Measurements from ENCODE around the gene EPHA3.

EPHA3 gene

GRCh38 chr3:89372456-89372855 lies 265.0 kb downstream of the EPHA3 start:
- DNase-seq, result no peak

DNA sequence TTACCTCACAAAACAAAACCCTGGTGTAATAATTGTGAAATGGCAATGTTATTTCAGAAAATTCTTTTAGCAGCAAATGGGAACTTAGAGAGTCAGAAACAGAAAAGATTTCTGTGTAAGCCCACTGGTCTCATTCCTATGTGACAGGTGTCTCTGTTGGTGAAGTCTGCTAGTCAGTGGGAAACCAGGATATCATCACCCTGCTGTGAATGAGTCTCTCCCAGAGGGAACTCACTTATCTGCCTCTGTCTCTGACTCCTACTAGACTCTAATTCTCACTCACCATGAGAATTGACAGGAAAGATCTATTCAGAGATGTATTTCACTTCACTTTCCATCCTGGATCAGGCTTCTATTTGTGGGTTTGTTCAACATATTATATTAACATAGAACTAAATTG lies 266.0 kb downstream of the EPHA3 start:
- DNase-seq, result no peak

- DNase-seq, result no peak
Observed at GRCh38 chr3:89375451-89375850, 268.0 kb downstream of the EPHA3 start.

GRCh38 chr3:89380016-89380415 lies 272.6 kb downstream of the EPHA3 start:
- DNase-seq, result no peak

DNA sequence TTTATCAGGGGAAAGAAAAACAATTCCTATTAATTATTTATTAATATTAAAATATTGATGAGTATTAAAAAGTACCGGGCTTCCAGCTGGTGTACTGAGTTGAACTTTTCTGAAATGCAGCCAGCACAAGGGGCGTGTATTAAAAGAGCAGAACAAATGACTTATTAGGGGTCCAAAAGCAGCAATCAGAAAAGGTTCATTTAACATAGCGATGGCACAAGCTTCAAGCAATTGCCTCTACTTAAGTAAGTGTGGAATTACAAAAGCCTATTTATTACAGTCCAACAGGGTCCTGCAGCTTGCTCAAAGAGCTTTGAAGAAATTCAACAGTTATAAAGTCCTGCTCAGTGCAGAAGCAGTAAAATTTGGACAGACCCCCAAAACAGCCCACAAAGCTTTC lies 285.6 kb downstream of the EPHA3 start:
- DNase-seq, result no peak

DNA sequence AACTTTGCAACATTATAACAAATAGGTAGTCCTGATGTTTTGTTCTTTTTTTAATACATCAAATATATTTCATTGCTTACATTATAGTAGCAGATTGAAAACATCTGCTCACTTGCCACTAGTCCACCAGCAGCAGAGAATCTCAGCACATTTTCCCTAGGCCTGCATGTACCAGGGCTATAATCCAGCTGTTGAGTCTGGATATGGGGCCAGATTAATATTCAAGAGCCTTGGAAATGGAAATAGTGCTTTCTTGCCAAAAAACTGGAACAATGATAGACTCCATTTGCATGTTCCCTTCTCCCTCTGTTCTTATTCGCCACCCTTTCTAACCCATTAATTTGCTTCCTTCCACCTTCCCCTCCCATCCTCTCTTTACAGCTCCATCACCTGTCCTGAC lies 288.0 kb downstream of the EPHA3 start:
- no peak for DNase-seq

DNA sequence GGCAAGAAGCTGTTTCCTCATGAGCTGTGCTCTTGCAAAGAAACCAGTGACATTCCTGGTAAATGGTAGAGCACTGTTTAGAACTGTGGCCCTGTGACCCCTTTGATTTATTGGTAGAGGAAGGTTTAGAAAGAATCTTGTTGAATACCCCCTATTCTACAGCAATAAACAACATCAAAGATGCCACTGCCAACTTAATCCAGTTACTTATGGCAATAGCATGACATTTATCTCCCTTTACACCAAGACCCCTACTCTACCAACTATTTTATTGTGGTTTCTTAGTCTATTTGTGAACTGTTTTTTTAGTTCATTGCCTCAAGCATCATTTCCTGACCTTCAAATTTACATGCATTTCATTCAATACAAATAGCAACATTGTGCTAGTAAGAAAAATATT lies 288.6 kb downstream of the EPHA3 start:
- DNase-seq, result no peak

DNA sequence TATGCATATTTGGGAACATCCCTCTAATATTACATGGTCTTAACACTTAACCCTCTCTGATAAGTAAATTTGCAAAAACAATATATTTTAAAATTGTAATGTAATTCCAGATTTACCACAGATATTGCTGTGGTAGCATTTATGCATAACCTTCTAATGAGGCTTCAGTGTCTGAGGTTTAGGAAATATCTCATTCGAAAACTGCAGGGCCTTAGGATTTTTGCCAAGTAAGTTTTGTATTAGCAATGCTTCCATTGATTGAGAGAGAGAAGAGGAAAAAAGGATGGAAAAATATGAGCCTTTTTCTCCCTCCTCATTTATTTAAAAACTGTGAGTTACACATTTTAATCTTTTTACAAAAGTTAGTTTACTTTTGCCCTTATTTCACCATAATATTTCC lies 294.6 kb downstream of the EPHA3 start:
- DNase-seq, result no peak

- DNase-seq, result no peak
Observed at GRCh38 chr3:89405176-89405575, 297.8 kb downstream of the EPHA3 start.

DNA sequence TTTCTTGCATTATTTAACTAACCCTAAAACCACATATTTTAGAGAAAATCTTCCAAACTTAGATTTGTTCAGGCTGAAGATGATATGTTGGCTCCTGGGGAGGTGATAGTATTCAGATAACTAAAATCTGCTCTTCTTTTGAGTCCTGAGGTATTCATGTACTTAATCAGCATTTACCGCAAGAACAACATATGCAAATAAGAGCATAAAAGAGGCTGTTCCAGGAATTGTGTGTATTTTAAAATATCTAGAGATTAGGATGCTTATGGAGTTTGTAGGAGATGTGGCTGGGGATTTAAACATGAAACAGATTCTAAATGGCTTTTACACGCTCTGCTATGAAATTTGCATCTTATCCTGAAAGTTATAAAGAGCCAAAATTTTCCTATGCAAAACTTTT lies 298.2 kb downstream of the EPHA3 start:
- no peak for DNase-seq

- DNase-seq, result no peak
Observed at GRCh38 chr3:89411201-89411600, 303.8 kb downstream of the EPHA3 start.

DNA sequence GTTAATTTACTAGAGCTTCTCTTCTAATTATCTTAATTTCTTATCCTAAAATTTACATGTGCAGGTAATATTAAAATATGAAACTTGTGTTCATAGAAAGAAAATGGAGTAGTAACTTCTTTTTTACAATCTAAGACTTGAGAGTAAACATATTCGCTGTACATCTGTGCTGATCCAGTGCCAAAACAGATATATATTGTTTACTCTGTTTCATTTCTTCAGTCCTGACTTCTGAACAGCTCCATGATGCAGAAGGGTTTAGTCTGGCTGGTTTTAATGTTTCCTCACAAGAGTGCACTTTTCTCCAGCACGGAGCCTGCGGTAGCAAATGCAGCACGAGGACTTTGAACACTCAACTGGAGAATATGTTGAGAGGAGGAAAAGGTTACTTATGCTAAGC lies 306.8 kb downstream of the EPHA3 start:
- no peak for DNase-seq

GRCh38 chr3:89419647-89420241 lies 312.3 kb downstream of the EPHA3 start:
- no peak for DNase-seq

GRCh38 chr3:89426060-89426459 lies 318.6 kb downstream of the EPHA3 start:
- no peak for DNase-seq

DNA sequence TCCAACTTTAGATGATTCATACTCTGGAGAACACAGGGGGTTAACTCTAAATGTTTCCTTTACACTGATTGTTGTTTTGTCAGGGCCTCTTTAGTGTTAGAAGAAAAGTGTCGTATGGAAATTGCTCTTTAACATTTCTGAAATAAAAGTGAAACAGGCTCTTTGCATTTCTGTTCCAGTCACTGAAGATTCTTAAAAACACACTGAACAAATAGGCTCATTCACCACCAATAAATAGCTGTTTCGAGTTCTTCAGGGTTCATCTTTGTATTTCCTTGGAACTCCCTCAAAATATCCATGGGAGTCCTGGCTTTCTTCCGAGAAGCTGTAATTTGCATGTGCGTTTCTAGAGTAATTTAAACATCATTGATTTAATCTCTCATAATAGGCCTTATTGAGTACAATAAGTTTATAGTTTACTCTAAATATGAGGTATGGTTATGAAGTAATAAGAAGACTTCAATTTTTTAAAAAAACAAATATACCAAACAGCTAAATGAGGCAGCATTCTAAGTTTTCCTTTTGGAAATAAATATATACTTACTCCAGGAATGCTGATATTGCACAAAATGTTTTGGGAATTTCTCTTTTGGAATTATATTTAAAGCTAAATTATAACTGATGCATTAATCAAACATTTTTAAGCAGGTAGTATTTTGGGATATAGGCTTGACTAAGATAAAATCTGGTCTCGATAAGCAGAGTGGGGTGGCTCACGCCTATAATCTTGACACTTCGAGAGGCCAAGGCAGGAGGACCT lies 327.4 kb downstream of the EPHA3 start:
- no peak for DNase-seq

- DNase-seq, result no peak
Observed at GRCh38 chr3:89436846-89437245, 329.4 kb downstream of the EPHA3 start.

DNA sequence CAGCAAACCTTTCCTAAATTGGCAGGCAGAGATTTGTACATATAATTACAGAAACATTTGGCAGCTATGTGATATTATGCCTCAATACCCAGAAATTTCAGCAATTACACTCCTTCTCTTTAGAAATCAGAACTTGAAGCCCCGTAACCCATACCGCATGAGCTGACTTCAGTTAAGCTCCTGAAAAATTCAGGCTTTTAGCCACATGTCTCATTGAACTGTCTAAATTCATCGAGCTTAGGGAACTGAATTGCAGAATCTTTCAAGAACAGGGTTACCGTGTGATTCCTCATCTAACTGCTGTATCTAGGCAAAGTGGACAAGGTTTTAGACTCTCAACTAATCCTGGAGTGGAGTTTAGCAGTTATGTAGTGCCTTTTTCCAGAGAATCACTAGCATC lies 333.0 kb downstream of the EPHA3 start:
- no peak for DNase-seq

DNA sequence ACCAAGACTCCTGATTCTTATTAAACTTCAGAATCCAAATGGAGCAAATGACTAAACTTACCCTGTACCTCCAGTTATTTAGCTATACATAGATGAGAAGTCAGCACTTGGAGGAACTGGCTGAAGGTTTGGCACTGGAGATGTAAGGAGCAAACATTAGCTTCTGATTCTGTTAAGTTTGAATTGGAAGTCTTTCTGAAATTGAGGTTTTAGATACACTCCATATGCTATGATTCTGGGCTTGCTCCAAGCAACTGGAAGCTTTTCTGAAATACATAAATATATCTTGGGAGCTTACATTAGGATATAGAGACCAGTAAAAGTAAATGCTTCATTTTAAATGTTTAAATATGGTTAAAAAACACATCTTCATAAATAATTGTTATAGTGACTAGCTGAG lies 333.7 kb downstream of the EPHA3 start:
- no peak for DNase-seq

GRCh38 chr3:89446593-89446992 lies 339.2 kb downstream of the EPHA3 start:
- DNase-seq, result no peak

GRCh38 chr3:89447243-89447642 lies 339.8 kb downstream of the EPHA3 start:
- DNase-seq, result no peak

GRCh38 chr3:89449086-89449485 lies 341.7 kb downstream of the EPHA3 start:
- no peak for DNase-seq

- no peak for DNase-seq
Observed at GRCh38 chr3:89452066-89452465, 344.6 kb downstream of the EPHA3 start.

DNA sequence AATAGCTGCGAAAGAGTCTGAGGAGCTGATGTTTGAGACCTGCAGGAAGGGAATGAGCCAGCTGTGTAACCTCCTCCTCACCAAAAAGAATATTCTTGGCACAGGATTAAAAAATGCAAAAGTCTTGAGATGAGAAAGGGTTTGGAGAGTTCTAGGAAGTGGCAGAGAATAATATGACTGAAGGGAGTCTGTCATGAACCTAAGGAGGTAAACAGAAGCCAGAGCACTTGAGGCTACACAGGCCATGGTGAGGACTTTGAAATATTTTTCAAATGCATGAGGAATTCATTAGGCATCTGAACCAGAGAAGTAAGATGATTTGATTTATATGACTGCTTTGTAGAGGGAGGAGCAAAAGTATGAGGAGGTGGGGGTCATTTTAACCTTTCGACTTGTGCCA lies 347.8 kb downstream of the EPHA3 start:
- no peak for DNase-seq

GRCh38 chr3:89467898-89468363 lies 360.5 kb downstream of the EPHA3 start:
- DNase-seq, result no peak

- DNase-seq, result no peak
Observed at GRCh38 chr3:89472101-89472500, 364.7 kb downstream of the EPHA3 start.

Measured in activated gamma-delta T cell (primary cell).